Upper lobe of left lung (tissue), 6 donors: ENCODE data around the gene GRHL1. TPM values are rescaled to one million over a fixed set of nuclear protein-coding genes. Genes with fewer than 3 reads are reported as not detected.

Experiments used
- ATAC-seq, 2 donors: fragments of 200-7000 bp; cut with Tn5 transposase; one replicate each; pipeline ENCODE4 v1.9.1; 2022; ENCODE audit warnings: mild to moderate bottlenecking in 2 of 2, moderate library complexity in 2 of 2; ENCODE audit not compliant: low FRiP score in 2 of 2
- DNase-seq, 2 donors: peaks; one replicate each; pipeline ENCODE4 v3.0.0-alpha.2; 2019 to 2020
- H3K27ac ChIP-seq, 4 donors: fragments of 200-600 bp; sonication (generic); one replicate each; pipeline ENCODE4 v1.5.1; 2016 to 2019
- H3K27me3 ChIP-seq, 4 donors: fragments of 200-600 bp; sonication (generic); one replicate each; pipeline ENCODE4 v1.5.1; 2017 to 2019
- H3K36me3 ChIP-seq, 4 donors: fragments of 200-600 bp; sonication (generic); one replicate each; pipeline ENCODE4 v1.5.1; 2016 to 2019
- H3K4me1 ChIP-seq, 4 donors: fragments of 200-600 bp; sonication (generic); one replicate each; pipeline ENCODE4 v1.5.1; 2018 to 2019
- H3K4me3 ChIP-seq, 4 donors: fragments of 200-600 bp; sonication (generic); one replicate each; pipeline ENCODE4 v1.5.1; 2017 to 2019; ENCODE audit warnings: mild to moderate bottlenecking in 2 of 4, moderate library complexity in 1 of 4
- H3K9me3 ChIP-seq, 4 donors: fragments of 200-600 bp; sonication (generic); one replicate each; pipeline ENCODE4 v1.5.1; 2018 to 2019
- EP300 ChIP-seq, 4 donors: sonication (generic); formaldehyde crosslinking; IDR thresholded peaks; one replicate each; pipeline ENCODE4 v1.5.1; 2017; ENCODE audit warnings: antibody characterized with exemption in 4 of 4, control low read depth in 2 of 4
- POLR2A ChIP-seq, 4 donors: fragments of 450-650 bp; IDR thresholded peaks; one replicate each; pipeline ENCODE4 v1.5.1; 2016 to 2017; ENCODE audit warnings: antibody characterized with exemption in 4 of 4, mild to moderate bottlenecking in 2 of 4
- POLR2AphosphoS5 ChIP-seq, 2 donors: sonication (generic); formaldehyde crosslinking; IDR thresholded peaks; one replicate each; pipeline ENCODE4 v1.5.1; 2017; ENCODE audit warnings: antibody characterized with exemption in 2 of 2
- WGBS, 2 donors: methylation state at CpG; one replicate each; pipeline ENCODE4 v1.1.5; 2017 to 2018; 5-methylcytosine and 5-hydroxymethylcytosine counted together
- total RNA-seq, 6 donors: library from RNA; depleted of rRNA in 4 of 6; stranded (reverse); fragments of >200 nt in 4 of 6; gene quantifications; one replicate each; pipeline versions ENCODE4 v1.1.0 to v1.2.1, GENCODE V29; 2016 to 2021
- TF ChIP-seq, protein P1 (sequence below), 6 experiments: fragments of 450-650 bp in 4 of 6; fragments of 200-600 bp in 2 of 6; sonication (generic) in 2 of 6; IDR thresholded peaks; one replicate each; pipeline ENCODE4 v1.5.1; 2016 to 2019; ENCODE audit warnings: antibody characterized with exemption in 6 of 6
- donor health status: DM: no; HTN: no; CAD: no; lungs with moderate emphysema.
- donor health status: DM: no; HTN: yes; CAD: no; lungs with severe emphysema.

Gene GRHL1, protein sequence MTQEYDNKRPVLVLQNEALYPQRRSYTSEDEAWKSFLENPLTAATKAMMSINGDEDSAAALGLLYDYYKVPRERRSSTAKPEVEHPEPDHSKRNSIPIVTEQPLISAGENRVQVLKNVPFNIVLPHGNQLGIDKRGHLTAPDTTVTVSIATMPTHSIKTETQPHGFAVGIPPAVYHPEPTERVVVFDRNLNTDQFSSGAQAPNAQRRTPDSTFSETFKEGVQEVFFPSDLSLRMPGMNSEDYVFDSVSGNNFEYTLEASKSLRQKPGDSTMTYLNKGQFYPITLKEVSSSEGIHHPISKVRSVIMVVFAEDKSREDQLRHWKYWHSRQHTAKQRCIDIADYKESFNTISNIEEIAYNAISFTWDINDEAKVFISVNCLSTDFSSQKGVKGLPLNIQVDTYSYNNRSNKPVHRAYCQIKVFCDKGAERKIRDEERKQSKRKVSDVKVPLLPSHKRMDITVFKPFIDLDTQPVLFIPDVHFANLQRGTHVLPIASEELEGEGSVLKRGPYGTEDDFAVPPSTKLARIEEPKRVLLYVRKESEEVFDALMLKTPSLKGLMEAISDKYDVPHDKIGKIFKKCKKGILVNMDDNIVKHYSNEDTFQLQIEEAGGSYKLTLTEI
- 10 to 100 TPM in 3 of 6 donors, 1 to 10 TPM in 3; 4.3 to 18.0 (median 10.1) TPM for total RNA-seq

DNA sequence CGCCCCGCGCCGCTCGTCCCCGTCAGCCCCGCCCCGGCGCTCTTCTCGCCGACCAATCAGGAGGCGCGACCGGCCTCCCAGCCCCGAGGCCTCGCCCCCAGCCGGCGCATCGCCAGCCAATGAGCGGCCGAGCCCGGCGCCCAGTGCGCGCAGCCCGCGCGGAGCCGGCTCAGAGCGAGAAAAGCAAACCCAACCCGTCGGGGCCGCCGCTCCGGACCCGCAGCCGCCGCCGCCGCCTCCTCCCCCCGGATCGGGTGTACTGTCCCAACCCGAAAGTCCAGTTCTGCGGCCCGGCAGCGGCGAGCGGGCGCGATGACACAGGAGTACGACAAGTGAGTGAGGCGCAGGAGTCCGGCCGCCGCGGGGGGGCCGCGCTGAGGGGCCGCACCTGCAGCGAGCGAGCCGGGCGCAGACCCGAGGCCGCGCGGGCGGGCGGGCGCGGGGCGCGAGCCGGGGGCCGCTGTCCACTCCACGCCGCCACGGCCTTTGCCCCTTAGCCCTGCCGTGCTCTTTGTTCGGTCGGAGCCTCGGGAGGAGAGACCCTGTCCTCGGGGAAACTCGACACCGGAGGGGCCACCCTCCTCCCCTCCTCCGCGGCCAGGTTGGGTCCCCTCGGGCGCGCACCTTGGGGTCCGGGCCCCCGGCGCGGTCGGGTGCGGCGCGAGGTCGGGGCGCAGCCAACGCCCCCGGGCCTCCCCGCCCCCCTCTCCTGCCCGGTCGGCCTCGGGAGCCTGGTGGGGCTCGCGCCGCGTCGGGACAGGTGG is at the start of gene GRHL1:
GRHL1 (plus strand) TSS at position 172 of the 764 bp plus-strand sequence; CDS start at position 313, 141 bp downstream.
- ATAC-seq: peak; percentile 95 to 99
- peak within 1 kb of the TSS; percentile 70 to 91 (median 76) for H3K27ac ChIP-seq

DNA sequence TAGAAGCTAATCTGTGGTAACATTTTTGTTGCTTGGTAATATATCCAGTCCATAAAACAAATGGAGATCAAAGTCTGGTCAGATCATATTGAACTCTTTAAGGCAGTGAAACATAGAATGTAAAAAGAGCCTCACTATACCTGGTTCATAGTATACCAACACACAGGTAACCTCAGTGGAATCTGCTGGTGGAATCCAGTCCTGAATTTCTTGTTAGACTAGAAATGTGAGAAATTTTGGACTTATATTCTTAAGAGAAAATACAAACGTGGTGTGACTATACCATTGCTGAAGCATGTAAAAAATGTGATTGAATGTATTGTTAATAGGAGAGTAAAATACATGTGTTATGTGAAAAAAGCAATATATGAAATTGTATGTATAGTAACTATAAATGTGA is 46.1 kb upstream of the GRHL1 start:
- no peaks in the 10 kb centered on the region for H3K9me3 ChIP-seq
- 66 to 77% methylated on average over 1 of the region's 1 CpG for WGBS, 2 donors
- H3K27ac ChIP-seq: no peak overlapping the region
- no peak for DNase-seq
- H3K36me3 ChIP-seq: peaks cover 0 to 4% (median 0%) of the 10 kb centered on the region in 4 donors
- H3K4me3 ChIP-seq: no peak overlapping the region
- H3K4me1 ChIP-seq: no peaks in the 10 kb centered on the region
- no peak for ATAC-seq
- no peak for TF ChIP-seq POLR2A (IDR thresholded peaks at IDR 0.05)
- no peak for TF ChIP-seq EP300 (IDR thresholded peaks at IDR 0.05)
- no peak for TF ChIP-seq POLR2AphosphoS5 (IDR thresholded peaks at IDR 0.05)
- TF ChIP-seq, protein P1, sequence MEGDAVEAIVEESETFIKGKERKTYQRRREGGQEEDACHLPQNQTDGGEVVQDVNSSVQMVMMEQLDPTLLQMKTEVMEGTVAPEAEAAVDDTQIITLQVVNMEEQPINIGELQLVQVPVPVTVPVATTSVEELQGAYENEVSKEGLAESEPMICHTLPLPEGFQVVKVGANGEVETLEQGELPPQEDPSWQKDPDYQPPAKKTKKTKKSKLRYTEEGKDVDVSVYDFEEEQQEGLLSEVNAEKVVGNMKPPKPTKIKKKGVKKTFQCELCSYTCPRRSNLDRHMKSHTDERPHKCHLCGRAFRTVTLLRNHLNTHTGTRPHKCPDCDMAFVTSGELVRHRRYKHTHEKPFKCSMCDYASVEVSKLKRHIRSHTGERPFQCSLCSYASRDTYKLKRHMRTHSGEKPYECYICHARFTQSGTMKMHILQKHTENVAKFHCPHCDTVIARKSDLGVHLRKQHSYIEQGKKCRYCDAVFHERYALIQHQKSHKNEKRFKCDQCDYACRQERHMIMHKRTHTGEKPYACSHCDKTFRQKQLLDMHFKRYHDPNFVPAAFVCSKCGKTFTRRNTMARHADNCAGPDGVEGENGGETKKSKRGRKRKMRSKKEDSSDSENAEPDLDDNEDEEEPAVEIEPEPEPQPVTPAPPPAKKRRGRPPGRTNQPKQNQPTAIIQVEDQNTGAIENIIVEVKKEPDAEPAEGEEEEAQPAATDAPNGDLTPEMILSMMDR (IDR thresholded peaks at IDR 0.05): no peak
- no peaks in the 10 kb centered on the region for H3K27me3 ChIP-seq

More for the DNA sequence above, at the start of gene GRHL1:
- no peak for TF ChIP-seq EP300 (IDR thresholded peaks at IDR 0.05)
- TF ChIP-seq, protein P1 (IDR thresholded peaks at IDR 0.05): no peak
- peak in 1 of 2 donors; percentile 73 for TF ChIP-seq POLR2AphosphoS5 (IDR thresholded peaks at IDR 0.05)
- TF ChIP-seq POLR2A (IDR thresholded peaks at IDR 0.05): peak in 2 of 4 donors; percentile 23 to 63
- H3K4me1 ChIP-seq: peaks cover 2 to 32% (median 11%) of the 10 kb centered on the region in 4 donors
- H3K9me3 ChIP-seq: no peaks in the 10 kb centered on the region
- peak within 1 kb of the TSS; percentile 51 to 85 (median 82) for H3K4me3 ChIP-seq
- 0 to 1% methylated on average over 1 to 49 of the region's 111 CpGs for WGBS, 2 donors
- peaks cover 0 to 5% (median 1%) of the 10 kb centered on the region in 4 donors for H3K27me3 ChIP-seq
- peak; percentile 93 to 99 for DNase-seq
- no peaks in the 10 kb centered on the region for H3K36me3 ChIP-seq

- ATAC-seq (no peak), DNase-seq (no peak)
- Histone ChIP-seq H3K4me1 (no peaks in the 10 kb centered on the region), H3K27me3 (no peaks in the 10 kb centered on the region), H3K36me3 (peaks cover 0 to 19% (median 0%) of the 10 kb centered on the region in 4 donors), H3K27ac (no peak overlapping the region), H3K4me3 (no peak overlapping the region), H3K9me3 (no peaks in the 10 kb centered on the region)
- TF ChIP-seq EP300 (IDR thresholded peaks at IDR 0.05): no peak
- TF ChIP-seq POLR2AphosphoS5 (IDR thresholded peaks at IDR 0.05): no peak
- TF ChIP-seq, protein P1 (IDR thresholded peaks at IDR 0.05): no peak
- TF ChIP-seq POLR2A (IDR thresholded peaks at IDR 0.05): no peak
- 88 to 97% methylated on average over 7 of the region's 7 CpGs for WGBS, 2 donors
Measured at GRCh38 chr2:9907402-9907801, 44.1 kb upstream of the GRHL1 start.

- Histone ChIP-seq H3K9me3 (no peaks in the 10 kb centered on the region), H3K27ac (no peak overlapping the region), H3K36me3 (peaks cover 0 to 30% (median under 1%) of the 10 kb centered on the region in 4 donors), H3K4me1 (no peaks in the 10 kb centered on the region), H3K27me3 (no peaks in the 10 kb centered on the region), H3K4me3 (no peak overlapping the region)
- ATAC-seq (no peak), DNase-seq (no peak)
- TF ChIP-seq POLR2AphosphoS5 (IDR thresholded peaks at IDR 0.05): no peak
- TF ChIP-seq, protein P1 (IDR thresholded peaks at IDR 0.05): no peak
- TF ChIP-seq POLR2A (IDR thresholded peaks at IDR 0.05): no peak
- no peak for TF ChIP-seq EP300 (IDR thresholded peaks at IDR 0.05)
- 97 to 98% methylated on average over 1 of the region's 1 CpG for WGBS, 2 donors
Measured at GRCh38 chr2:9908639-9909038, 42.9 kb upstream of the GRHL1 start.
